CD4-positive, CD25-positive, alpha-beta regulatory T cell (primary cell): Measurements from ENCODE around the gene DHRSX. TPM values are rescaled to one million over a fixed set of nuclear protein-coding genes. Genes with fewer than 3 reads are reported as not detected.

ENCODE experiments used
- ATAC-seq, 2 donors: fragments of 150-1000 bp; cut with Tn5 transposase; one replicate each; pipeline ENCODE4 v1.10.0; 2021; ENCODE audit warnings: low read depth in 2 of 2, moderate number of reproducible peaks in 2 of 2, moderate library complexity in 1 of 2
- DNase-seq, 3 donors: peaks; one replicate each; pipeline versions ENCODE4 v3.0.0 to v3.0.0-alpha.2; 2012 to 2022; ENCODE audit warnings: mixed read lengths in 1 of 3
- H3K27ac ChIP-seq: one replicate; pipeline ENCODE4 v1.7.0; 2013; ENCODE audit warnings: mild to moderate bottlenecking, low read length; ENCODE audit not compliant: insufficient read depth, poor library complexity, severe bottlenecking
- H3K27me3 ChIP-seq: one replicate; pipeline ENCODE4 v1.7.0; 2013; ENCODE audit warnings: low read length; ENCODE audit not compliant: control insufficient read depth, insufficient read depth
- H3K36me3 ChIP-seq: one replicate; pipeline ENCODE4 v1.7.0; 2013; ENCODE audit warnings: mild to moderate bottlenecking, low read length, moderate library complexity; ENCODE audit not compliant: control insufficient read depth, insufficient read depth
- H3K4me1 ChIP-seq: 2 replicates; pipeline ENCODE4 v1.7.0; 2013; ENCODE audit warnings: mild to moderate bottlenecking, low read length; ENCODE audit not compliant: insufficient read depth, control insufficient read depth, poor library complexity, severe bottlenecking
- H3K4me3 ChIP-seq: one replicate; pipeline ENCODE4 v1.7.0; 2013; ENCODE audit warnings: low read depth, mild to moderate bottlenecking, low read length, moderate library complexity
- H3K9me3 ChIP-seq, 2 experiments: 1 replicate in 1 of 2; 2 replicates in 1 of 2; pipeline ENCODE4 v1.7.0; 2013; ENCODE audit warnings: low read length in 2 of 2, mild to moderate bottlenecking in 1 of 2, moderate library complexity in 1 of 2; ENCODE audit not compliant: control insufficient read depth in 2 of 2
- H3K27ac Mint-ChIP-seq, 3 donors: one replicate each; pipeline ENCODE4 v1.8.0; 2020 to 2022; ENCODE audit warnings: mild to moderate bottlenecking in 3 of 3, mixed read lengths in 3 of 3, moderate library complexity in 2 of 3
- H3K27me3 Mint-ChIP-seq: one replicate; pipeline ENCODE4 v1.8.0; 2022; ENCODE audit warnings: mild to moderate bottlenecking, mixed read lengths
- H3K36me3 Mint-ChIP-seq: one replicate; pipeline ENCODE4 v1.8.0; 2020; ENCODE audit warnings: mixed read lengths
- H3K4me1 Mint-ChIP-seq, 4 donors: one replicate each; pipeline ENCODE4 v1.8.0; 2020 to 2022; ENCODE audit warnings: mixed read lengths in 4 of 4, mild to moderate bottlenecking in 1 of 4
- H3K4me3 Mint-ChIP-seq, 4 donors: one replicate each; pipeline ENCODE4 v1.8.0; 2020 to 2022; ENCODE audit warnings: mild to moderate bottlenecking in 4 of 4, mixed read lengths in 4 of 4, moderate library complexity in 3 of 4
- H3K9me3 Mint-ChIP-seq, 7 donors: one replicate each; pipeline ENCODE4 v1.8.0; 2020 to 2022; ENCODE audit warnings: mixed read lengths in 7 of 7, mild to moderate bottlenecking in 3 of 7, moderate library complexity in 2 of 7
- polyA plus RNA-seq, 4 donors: library from polyadenylated mRNA; unstranded; fragments of 300-500 nt; fragmentation: Illumina TruSeq; gene quantifications; one replicate each; pipeline ENCODE4 v1.2.3, GENCODE V29; 2021
- total RNA-seq: library from RNA; stranded (reverse); gene quantifications from one replicate; pipeline ENCODE4 v1.2.3, GENCODE V29; 2022

Gene DHRSX
- total and polyA plus RNA-seq, 5 donors from 2014 or later = 16.5 to 21.8 (median 18.4) TPM

- H3K36me3 ChIP-seq = no peaks in the 10 kb centered on the region
- ATAC-seq = no peak
- no peak for DNase-seq
- Mint-ChIP-seq H3K9me3 (peaks cover 0 to 3% (median 0%) of the 10 kb centered on the region in 7 donors), H3K27ac (peak overlapping the region in 1 of 3 donors; percentile 4), H3K36me3 (peaks cover 7% of the 10 kb centered on the region), H3K27me3 (no peaks in the 10 kb centered on the region), H3K4me1 (peaks cover 0 to 10% (median 5%) of the 10 kb centered on the region in 4 donors), H3K4me3 (no peak overlapping the region)
- H3K9me3 ChIP-seq = no peaks in the 10 kb centered on the region
- no peak overlapping the region for H3K4me3 ChIP-seq
- no peak overlapping the region for H3K27ac ChIP-seq
- H3K4me1 ChIP-seq = no peaks in the 10 kb centered on the region
- H3K27me3 ChIP-seq = no peaks in the 10 kb centered on the region
Measured at GRCh38 chrX:2452799-2453198, 48.0 kb downstream of the DHRSX start.

- Histone ChIP-seq H3K36me3 (no peaks in the 10 kb centered on the region), H3K9me3 (no peaks in the 10 kb centered on the region), H3K27ac (no peak overlapping the region), H3K4me1 (no peaks in the 10 kb centered on the region), H3K4me3 (no peak overlapping the region), H3K27me3 (no peaks in the 10 kb centered on the region)
- Mint-ChIP-seq H3K4me1 (peaks cover 0 to 10% (median 5%) of the 10 kb centered on the region in 4 donors), H3K27ac (no peak overlapping the region), H3K4me3 (no peak overlapping the region), H3K9me3 (peaks cover 0 to 3% (median 0%) of the 10 kb centered on the region in 7 donors), H3K27me3 (no peaks in the 10 kb centered on the region), H3K36me3 (peaks cover 10% of the 10 kb centered on the region)
- no peak for ATAC-seq
- DNase-seq = no peak
Measured at GRCh38 chrX:2452317-2452784, 48.4 kb downstream of the DHRSX start.

DNA sequence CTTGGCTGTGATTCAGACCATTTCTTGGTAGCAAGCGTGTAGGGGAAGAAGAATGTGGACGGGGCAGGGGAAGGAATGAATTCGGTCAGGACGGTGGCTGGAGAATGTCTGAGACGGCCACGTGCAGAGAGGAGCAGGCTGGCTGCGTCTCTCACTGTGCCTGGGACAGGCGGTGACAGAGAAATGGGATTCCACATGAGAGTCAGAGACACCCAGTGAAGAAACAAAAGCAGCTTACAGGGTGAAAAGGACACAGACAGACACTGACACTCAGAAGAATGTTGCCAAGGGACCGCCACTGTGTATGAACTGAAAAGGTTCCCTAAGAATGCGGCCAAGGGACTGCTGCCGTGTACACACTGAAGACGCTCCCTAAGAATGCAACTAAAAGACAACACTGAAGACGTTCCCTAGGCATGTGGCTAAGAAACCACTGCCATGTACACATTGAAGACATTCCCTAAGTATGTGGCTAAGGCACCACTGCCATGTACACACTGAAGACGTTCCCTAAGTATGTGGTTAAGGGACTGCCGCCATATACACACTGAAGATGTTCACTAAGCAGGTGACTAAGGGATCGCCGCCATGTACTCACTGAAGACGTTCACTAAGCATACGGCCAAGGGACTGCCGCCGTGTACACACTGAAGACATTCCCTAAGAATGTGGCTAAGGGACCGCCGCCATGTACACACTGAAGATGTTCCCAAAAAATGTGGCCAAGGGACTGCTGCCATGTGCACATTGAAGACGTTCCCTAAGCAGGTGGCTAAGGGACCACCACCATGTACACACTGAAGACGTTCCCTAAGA, 49.1 kb downstream of the DHRSX start:
- Histone ChIP-seq H3K36me3 (no peaks in the 10 kb centered on the region), H3K4me1 (no peaks in the 10 kb centered on the region), H3K27ac (no peak overlapping the region), H3K27me3 (no peaks in the 10 kb centered on the region), H3K9me3 (no peaks in the 10 kb centered on the region), H3K4me3 (no peak overlapping the region)
- ATAC-seq (no peak), DNase-seq (no peak)
- Mint-ChIP-seq H3K27me3 (no peaks in the 10 kb centered on the region), H3K9me3 (peaks cover 0 to 4% (median 0%) of the 10 kb centered on the region in 7 donors), H3K27ac (peak overlapping the region in 2 of 3 donors; percentile 20 to 26), H3K4me3 (no peak overlapping the region), H3K4me1 (peaks cover 0 to 8% (median 4%) of the 10 kb centered on the region in 4 donors), H3K36me3 (peaks cover 10% of the 10 kb centered on the region)

DNA sequence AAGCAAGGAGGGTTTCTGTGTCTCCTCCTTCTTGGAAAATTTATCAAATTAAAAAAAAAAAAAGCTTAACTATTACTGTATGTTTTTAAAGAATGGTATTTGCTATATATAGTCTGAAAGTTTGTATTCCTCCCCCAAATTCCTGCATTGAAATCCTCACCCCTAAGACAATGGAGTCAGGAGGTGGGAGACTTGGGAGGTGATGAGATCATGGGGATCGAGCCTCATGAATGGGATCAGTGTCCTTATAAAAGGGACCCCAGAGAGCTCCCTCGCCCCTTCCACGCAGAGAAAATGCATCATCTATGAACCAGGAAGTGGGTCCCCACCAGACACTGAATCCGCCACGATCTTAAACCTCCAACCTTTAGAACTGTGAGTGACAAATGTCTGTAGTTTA, 50.1 kb downstream of the DHRSX start:
- no peaks in the 10 kb centered on the region for H3K4me1 ChIP-seq
- Mint-ChIP-seq H3K4me3 (no peak overlapping the region), H3K9me3 (peaks cover 0 to 5% (median 0%) of the 10 kb centered on the region in 7 donors), H3K36me3 (peaks cover 10% of the 10 kb centered on the region), H3K27ac (no peak overlapping the region), H3K27me3 (no peaks in the 10 kb centered on the region), H3K4me1 (peaks cover 0 to 7% (median 2%) of the 10 kb centered on the region in 4 donors)
- H3K27ac ChIP-seq = no peak overlapping the region
- H3K4me3 ChIP-seq = no peak overlapping the region
- ATAC-seq (no peak), DNase-seq (no peak)
- no peaks in the 10 kb centered on the region for H3K9me3 ChIP-seq
- no peaks in the 10 kb centered on the region for H3K36me3 ChIP-seq
- no peaks in the 10 kb centered on the region for H3K27me3 ChIP-seq

DNA sequence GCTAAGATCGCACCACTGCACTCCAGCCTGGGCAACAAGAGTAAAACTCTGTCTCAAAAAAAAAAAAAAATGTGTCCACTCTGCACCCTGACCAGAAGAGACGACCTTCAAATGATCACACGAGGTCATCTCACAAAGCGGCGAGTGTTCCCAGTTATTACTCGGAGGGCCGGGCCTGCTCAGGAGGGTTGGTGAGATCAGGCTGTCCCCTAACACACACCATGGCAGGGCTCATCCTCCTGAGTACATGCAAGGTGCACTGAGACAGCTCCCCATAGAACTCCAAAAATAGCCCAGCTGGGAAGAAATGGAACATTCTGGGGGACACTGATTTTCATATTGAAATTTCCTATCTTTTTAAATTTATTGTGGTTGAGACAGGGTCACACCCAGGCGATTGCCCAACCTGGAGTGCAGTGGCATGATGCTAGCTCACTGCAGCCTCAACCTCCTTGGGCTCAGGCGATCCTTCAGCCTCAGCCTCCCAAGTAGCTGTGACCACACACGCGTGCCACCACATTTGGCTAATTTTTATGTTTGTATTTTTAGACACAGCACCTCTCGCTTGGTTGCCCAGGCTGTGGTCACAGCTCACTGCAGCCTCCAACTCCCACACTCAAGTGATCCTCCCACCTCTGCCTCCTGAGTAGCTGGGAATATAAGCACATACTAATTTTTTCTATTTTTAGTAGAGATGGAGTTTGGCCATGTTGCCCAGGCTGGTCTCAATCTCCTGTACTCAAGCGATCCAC, 51.5 kb downstream of the DHRSX start:
- peaks cover 0 to 7% (median 2%) of the 10 kb centered on the region in 4 donors for H3K4me1 Mint-ChIP-seq
- no peaks in the 10 kb centered on the region for H3K27me3 ChIP-seq
- H3K36me3 Mint-ChIP-seq = peaks cover 10% of the 10 kb centered on the region
- peaks cover 0 to 5% (median 0%) of the 10 kb centered on the region in 7 donors for H3K9me3 Mint-ChIP-seq
- H3K4me3 ChIP-seq = no peak overlapping the region
- H3K27ac Mint-ChIP-seq = peak overlapping the region in 1 of 3 donors; percentile 26
- no peaks in the 10 kb centered on the region for H3K9me3 ChIP-seq
- ATAC-seq (no peak), DNase-seq (no peak)
- no peak overlapping the region for H3K27ac ChIP-seq
- H3K36me3 ChIP-seq = no peaks in the 10 kb centered on the region
- no peaks in the 10 kb centered on the region for H3K4me1 ChIP-seq
- H3K27me3 Mint-ChIP-seq = no peaks in the 10 kb centered on the region
- H3K4me3 Mint-ChIP-seq = no peak overlapping the region

DNA sequence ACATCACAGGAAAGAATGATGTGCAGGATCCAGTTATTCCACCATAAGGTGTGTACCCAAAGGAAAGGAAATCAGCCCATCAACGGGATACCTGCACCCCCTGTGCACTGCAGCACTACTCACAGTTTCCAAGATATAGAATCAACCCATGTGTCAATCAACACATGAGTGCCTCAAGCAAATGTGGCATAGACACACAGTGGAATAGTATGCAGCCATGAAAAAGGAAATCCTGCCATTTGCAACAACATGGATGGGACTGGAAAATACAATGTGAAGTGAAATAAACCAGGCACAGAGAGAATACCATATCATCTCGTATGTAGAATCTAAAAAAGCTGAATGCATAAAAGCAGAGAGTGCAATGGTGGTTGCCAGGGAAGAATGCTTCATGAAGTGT, 53.3 kb downstream of the DHRSX start:
- ATAC-seq (no peak), DNase-seq (no peak)
- Histone ChIP-seq H3K9me3 (no peaks in the 10 kb centered on the region), H3K36me3 (no peaks in the 10 kb centered on the region), H3K27ac (no peak overlapping the region), H3K27me3 (no peaks in the 10 kb centered on the region), H3K4me1 (no peaks in the 10 kb centered on the region), H3K4me3 (no peak overlapping the region)
- peaks cover 4% of the 10 kb centered on the region for H3K36me3 Mint-ChIP-seq
- peaks cover 0 to 10% (median 2%) of the 10 kb centered on the region in 4 donors for H3K4me1 Mint-ChIP-seq
- H3K27ac Mint-ChIP-seq = no peak overlapping the region
- H3K9me3 Mint-ChIP-seq = peaks cover 0 to 5% (median 0%) of the 10 kb centered on the region in 7 donors
- H3K4me3 Mint-ChIP-seq = no peak overlapping the region
- no peaks in the 10 kb centered on the region for H3K27me3 Mint-ChIP-seq

DNA sequence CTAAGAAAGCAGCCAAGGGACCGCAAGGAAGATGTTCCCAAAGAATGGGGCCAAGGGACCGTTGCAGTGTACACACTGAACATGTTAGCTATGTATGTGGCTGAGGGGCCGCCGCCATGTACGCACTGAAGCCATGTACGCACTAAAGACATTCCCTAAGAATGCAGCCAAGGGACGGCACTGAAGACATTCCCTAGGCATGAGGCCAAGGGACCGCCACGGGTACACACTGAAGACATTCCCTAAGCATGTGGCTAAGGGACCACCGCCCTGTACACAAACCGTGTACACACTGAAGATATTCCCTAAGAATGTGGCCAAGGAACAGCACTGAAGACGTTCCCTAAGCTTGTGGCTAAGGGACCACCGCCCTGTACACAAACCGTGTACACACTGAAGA, 54.0 kb downstream of the DHRSX start:
- Histone ChIP-seq H3K4me3 (no peak overlapping the region), H3K9me3 (no peaks in the 10 kb centered on the region), H3K36me3 (no peaks in the 10 kb centered on the region), H3K27ac (no peak overlapping the region), H3K27me3 (no peaks in the 10 kb centered on the region), H3K4me1 (no peaks in the 10 kb centered on the region)
- DNase-seq (no peak), ATAC-seq (no peak)
- Mint-ChIP-seq H3K27me3 (no peaks in the 10 kb centered on the region), H3K4me3 (no peak overlapping the region), H3K9me3 (peaks cover 0 to 5% (median 0%) of the 10 kb centered on the region in 7 donors), H3K36me3 (peaks cover 3% of the 10 kb centered on the region), H3K4me1 (peaks cover 0 to 8% (median 1%) of the 10 kb centered on the region in 4 donors), H3K27ac (no peak overlapping the region)
